Upper lobe of left lung (tissue), 4 donors: ENCODE data around the gene C16orf74.

Experiments
- CTCF ChIP-seq, 6 experiments: fragments of 450-650 bp in 4 of 6; fragments of 200-600 bp in 2 of 6; sonication (generic) in 2 of 6; IDR thresholded peaks; one replicate each; pipeline ENCODE4 v1.5.1; 2016 to 2019; ENCODE audit warnings: antibody characterized with exemption in 6 of 6
- POLR2A ChIP-seq, 4 donors: fragments of 450-650 bp; IDR thresholded peaks; one replicate each; pipeline ENCODE4 v1.5.1; 2016 to 2017; ENCODE audit warnings: antibody characterized with exemption in 4 of 4, mild to moderate bottlenecking in 2 of 4

GRCh38 chr16:85717393-85718152 is 33.3 kb downstream of the C16orf74 start:
- TF ChIP-seq CTCF (IDR thresholded peaks at IDR 0.05) (peak; percentile 47 to 77 (median 62)), POLR2A (IDR thresholded peaks at IDR 0.05) (no peak)
